ENCODE measurements around the gene GDPGP1. TPM values are rescaled to one million over a fixed set of nuclear protein-coding genes. Genes with fewer than 3 reads are reported as not detected.

The GDPGP1 gene
- total and polyA plus RNA-seq, 2 donors (not counting 1 experiment from before 2014, with no cell fraction given): 9.3 to 10.4 TPM

DNA sequence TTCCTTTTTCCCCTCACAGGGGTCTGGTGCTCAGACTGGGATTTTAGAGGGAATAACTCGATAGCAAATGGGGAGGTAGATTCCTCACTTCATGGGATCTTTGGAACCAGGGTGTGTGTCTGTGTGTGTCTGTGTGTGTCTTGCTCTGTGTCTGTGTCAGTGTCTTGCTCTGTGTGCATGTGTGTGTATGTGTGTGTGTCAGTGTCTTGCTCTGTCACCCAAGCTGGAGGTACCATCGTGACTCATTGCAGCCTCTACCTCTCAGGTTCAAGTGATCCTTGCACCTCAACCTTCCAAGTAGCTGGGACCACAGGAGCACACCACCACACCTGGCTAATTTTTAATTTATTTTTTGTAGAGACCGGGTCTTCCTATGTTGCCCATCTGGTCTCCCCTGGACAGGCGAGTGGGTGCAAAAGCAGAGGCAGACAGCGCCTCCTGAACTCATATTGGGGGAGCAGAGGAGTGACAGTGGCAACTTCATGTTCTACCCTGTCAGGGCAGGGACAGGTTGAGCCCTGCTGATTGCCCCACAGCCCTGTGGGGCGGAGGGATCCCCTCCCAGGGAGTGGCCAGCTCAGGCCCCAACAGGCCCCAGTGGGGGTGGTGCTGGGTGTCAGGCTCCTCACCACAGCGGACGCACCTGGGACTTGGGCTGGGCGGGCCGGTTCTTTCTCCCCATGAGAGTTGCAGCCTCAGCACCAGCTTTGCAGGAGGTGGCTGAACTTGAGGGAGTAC lies 43.2 kb upstream of the GDPGP1 start:
- H3K4me3 ChIP-seq (ENCODE audit: control extremely low read depth in 1 of 5, extremely low read depth in 1 of 5, insufficient read depth in 1 of 5, low read depth in 2 of 5, low read length in 4 of 5): peak overlapping the region in 4 of 5 experiments; percentile 53 to 58 (median 55)
- no peaks in the 10 kb centered on the region for H4K20me1 ChIP-seq (ENCODE audit: control insufficient read depth, insufficient read depth, low read length, poor library complexity, severe bottlenecking)
- Mint-ChIP-seq H3K27me3 (no peaks in the 10 kb centered on the region), H3K4me1 (peaks cover 79% of the 10 kb centered on the region), H3K9me3 (ENCODE audit: insufficient read depth) (no peaks in the 10 kb centered on the region), H3K4me3 (peak overlapping the region; percentile 87), H3K27ac (peak overlapping the region; percentile 97)
- H3K9me3 ChIP-seq (ENCODE audit: control extremely low read depth in 1 of 3, control insufficient read depth in 2 of 3, insufficient read depth in 1 of 3, low read length in 2 of 3): no peaks in the 10 kb centered on the region
- ATAC-seq (ENCODE audit: low read depth) (peak; percentile 74), DNase-seq (peak; percentile 88)
- POLR2A ChIA-PET: interaction anchor here (1.0 to 6.2 kb wide), 9 partner anchors 9 to 197 kb away, joined by 3 to 163 read pairs (median 9); partner anchors contain the start of genes CIB1, GDPGP1, IQGAP1 and SEMA4B
- peak overlapping the region; percentile 46 for H3K9ac ChIP-seq (ENCODE audit: low read length)
- H3K4me2 ChIP-seq (replicated peaks; ENCODE audit: low read depth, low read length, poor library complexity, severe bottlenecking): peak overlapping the region; percentile 83
- TF ChIP-seq, protein P1, sequence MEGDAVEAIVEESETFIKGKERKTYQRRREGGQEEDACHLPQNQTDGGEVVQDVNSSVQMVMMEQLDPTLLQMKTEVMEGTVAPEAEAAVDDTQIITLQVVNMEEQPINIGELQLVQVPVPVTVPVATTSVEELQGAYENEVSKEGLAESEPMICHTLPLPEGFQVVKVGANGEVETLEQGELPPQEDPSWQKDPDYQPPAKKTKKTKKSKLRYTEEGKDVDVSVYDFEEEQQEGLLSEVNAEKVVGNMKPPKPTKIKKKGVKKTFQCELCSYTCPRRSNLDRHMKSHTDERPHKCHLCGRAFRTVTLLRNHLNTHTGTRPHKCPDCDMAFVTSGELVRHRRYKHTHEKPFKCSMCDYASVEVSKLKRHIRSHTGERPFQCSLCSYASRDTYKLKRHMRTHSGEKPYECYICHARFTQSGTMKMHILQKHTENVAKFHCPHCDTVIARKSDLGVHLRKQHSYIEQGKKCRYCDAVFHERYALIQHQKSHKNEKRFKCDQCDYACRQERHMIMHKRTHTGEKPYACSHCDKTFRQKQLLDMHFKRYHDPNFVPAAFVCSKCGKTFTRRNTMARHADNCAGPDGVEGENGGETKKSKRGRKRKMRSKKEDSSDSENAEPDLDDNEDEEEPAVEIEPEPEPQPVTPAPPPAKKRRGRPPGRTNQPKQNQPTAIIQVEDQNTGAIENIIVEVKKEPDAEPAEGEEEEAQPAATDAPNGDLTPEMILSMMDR (IDR thresholded peaks at IDR 0.05): no peak
- no peak for TF ChIP-seq EZH2 (IDR thresholded peaks at IDR 0.05; ENCODE audit: borderline replicate concordance, insufficient read depth, low read depth, low read length, poor library complexity, severe bottlenecking)
- peak overlapping the region; percentile 88 to 91 for H3K27ac ChIP-seq (ENCODE audit: low read length in 2 of 2)
- CTCF ChIA-PET: interaction anchor here (0.7 to 12.1 kb wide), 11 partner anchors 10 to 88 kb away, joined by 3 to 274 read pairs (median 17); partner anchors contain the start of genes CIB1, GDPGP1, IDH2 and SEMA4B
- intact Hi-C loops (cut with micrococcal nuclease): loop anchor here (1.0 to 5.0 kb wide), 6 partner anchors 11 to 742 kb away; partner anchors contain the start of genes GDPGP1, HDDC3, IQGAP1 and NGRN
- H3K27me3 ChIP-seq (replicated peaks in 1 of 4; ENCODE audit: control extremely low read depth in 1 of 4, control insufficient read depth in 3 of 4, insufficient read depth in 4 of 4, low read length in 3 of 4): no peaks in the 10 kb centered on the region
- H3K79me2 ChIP-seq (ENCODE audit: control insufficient read depth, insufficient read depth, low read length): peaks cover 61% of the 10 kb centered on the region
- H3K4me1 ChIP-seq (ENCODE audit: control insufficient read depth in 2 of 2, insufficient read depth in 2 of 2, low read length in 2 of 2): peaks cover 90 to 100% of the 10 kb centered on the region in 2 donors
- 19% methylated on average over 9 of the region's 10 CpGs for WGBS (ENCODE audit: insufficient coverage)
- peaks cover 0 to 15% of the 10 kb centered on the region in 2 experiments for H3K36me3 ChIP-seq (replicated peaks in 1 of 2; ENCODE audit: control extremely low read depth in 1 of 2, control insufficient read depth in 1 of 2, extremely low read depth in 1 of 2, insufficient read depth in 2 of 2, low read length in 1 of 2)
- no peak overlapping the region for H2AFZ ChIP-seq (ENCODE audit: insufficient read depth, low read depth, low read length, poor library complexity, severe bottlenecking)
